DND-41 (cell line): ENCODE measurements around the gene SGMS1.
"Not testable (repeated sequence)": the region's sequence is repeated elsewhere in the genome, so short reads cannot be mapped to it uniquely, and the experiment has no call there.

Source experiments
- CTCF ChIP-seq: IDR thresholded peaks from 2 replicates; pipeline ENCODE4 v1.5.1; 2012; ENCODE audit warnings: borderline replicate concordance, low read length, moderate library complexity, mild to moderate bottlenecking; ENCODE audit not compliant: poor library complexity, severe bottlenecking; ENCODE audit errors: extremely low read depth
- EZH2 ChIP-seq: IDR thresholded peaks from 3 replicates; pipeline ENCODE4 v1.6.1; 2012; ENCODE audit warnings: borderline replicate concordance, low read depth, mild to moderate bottlenecking, moderate library complexity, low read length, inconsistent platforms; ENCODE audit not compliant: severe bottlenecking

- TF ChIP-seq CTCF, EZH2: not testable (repeated sequence)
Measured at GRCh38 chr10:50534748-50535376, 88.9 kb downstream of the SGMS1 start.
